Measurements from ENCODE around the gene SYVN1. TPM values are rescaled to one million over a fixed set of nuclear protein-coding genes. Genes with fewer than 3 reads are reported as not detected.
A peak's percentile ranks its signal among the peaks of the same experiment; 100 is the strongest.
"Not testable (repeated sequence)": the region's sequence is repeated elsewhere in the genome, so short reads cannot be mapped to it uniquely, and the experiment has no call there.

The SYVN1 gene
- total RNA-seq, 2 donors from 2014 or later = 73.1 to 78.0 TPM

DNA sequence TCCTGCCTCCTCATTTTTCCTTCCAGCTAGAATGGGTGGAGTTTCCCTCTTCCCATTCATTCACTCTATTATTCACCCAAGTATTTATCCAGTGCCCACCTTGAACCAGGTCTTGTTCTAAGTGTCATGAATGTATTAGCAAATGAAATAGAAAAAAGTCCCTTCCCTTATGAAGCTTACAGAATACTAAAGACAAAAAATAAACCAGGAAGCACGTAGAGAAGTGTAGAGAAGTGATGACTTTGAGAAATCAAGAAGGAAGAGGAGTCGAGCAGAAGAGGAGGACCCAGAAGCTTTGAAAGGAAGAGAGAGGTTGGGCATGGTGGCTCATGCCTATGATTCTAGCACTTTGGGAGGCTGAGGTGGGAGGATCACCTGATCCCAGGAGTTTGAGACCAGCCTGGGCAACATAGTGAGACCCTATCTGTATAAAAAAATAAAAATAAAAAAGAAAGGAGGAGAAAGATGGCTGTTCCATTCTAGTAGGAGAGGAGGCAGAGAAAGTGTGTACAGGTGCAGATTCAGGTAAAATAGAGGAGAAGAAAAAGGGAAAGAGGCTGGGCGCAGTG is 17.1 kb upstream of the SYVN1 start:
- peak overlapping the region in 1 of 2 donors; percentile 81 for H3K27ac ChIP-seq
- H3K27me3 ChIP-seq (replicated peaks; ENCODE audit: insufficient read depth) = no peaks in the 10 kb centered on the region
- DNase-seq (ENCODE audit: low spot score) = no peak
- no peaks in the 10 kb centered on the region for H3K9me3 ChIP-seq
- TF ChIP-seq, protein P1, sequence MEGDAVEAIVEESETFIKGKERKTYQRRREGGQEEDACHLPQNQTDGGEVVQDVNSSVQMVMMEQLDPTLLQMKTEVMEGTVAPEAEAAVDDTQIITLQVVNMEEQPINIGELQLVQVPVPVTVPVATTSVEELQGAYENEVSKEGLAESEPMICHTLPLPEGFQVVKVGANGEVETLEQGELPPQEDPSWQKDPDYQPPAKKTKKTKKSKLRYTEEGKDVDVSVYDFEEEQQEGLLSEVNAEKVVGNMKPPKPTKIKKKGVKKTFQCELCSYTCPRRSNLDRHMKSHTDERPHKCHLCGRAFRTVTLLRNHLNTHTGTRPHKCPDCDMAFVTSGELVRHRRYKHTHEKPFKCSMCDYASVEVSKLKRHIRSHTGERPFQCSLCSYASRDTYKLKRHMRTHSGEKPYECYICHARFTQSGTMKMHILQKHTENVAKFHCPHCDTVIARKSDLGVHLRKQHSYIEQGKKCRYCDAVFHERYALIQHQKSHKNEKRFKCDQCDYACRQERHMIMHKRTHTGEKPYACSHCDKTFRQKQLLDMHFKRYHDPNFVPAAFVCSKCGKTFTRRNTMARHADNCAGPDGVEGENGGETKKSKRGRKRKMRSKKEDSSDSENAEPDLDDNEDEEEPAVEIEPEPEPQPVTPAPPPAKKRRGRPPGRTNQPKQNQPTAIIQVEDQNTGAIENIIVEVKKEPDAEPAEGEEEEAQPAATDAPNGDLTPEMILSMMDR (IDR thresholded peaks at IDR 0.05) = no peak
- no peaks in the 10 kb centered on the region for H3K36me3 ChIP-seq
- ATAC-seq (ENCODE audit: insufficient number of reproducible peaks, low FRiP score, low read depth) = no peak
- no peak overlapping the region for H3K4me3 ChIP-seq
- peaks cover 6 to 11% of the 10 kb centered on the region in 2 donors for H3K4me1 ChIP-seq (ENCODE audit: control insufficient read depth in 1 of 2, low read depth in 2 of 2)

DNA sequence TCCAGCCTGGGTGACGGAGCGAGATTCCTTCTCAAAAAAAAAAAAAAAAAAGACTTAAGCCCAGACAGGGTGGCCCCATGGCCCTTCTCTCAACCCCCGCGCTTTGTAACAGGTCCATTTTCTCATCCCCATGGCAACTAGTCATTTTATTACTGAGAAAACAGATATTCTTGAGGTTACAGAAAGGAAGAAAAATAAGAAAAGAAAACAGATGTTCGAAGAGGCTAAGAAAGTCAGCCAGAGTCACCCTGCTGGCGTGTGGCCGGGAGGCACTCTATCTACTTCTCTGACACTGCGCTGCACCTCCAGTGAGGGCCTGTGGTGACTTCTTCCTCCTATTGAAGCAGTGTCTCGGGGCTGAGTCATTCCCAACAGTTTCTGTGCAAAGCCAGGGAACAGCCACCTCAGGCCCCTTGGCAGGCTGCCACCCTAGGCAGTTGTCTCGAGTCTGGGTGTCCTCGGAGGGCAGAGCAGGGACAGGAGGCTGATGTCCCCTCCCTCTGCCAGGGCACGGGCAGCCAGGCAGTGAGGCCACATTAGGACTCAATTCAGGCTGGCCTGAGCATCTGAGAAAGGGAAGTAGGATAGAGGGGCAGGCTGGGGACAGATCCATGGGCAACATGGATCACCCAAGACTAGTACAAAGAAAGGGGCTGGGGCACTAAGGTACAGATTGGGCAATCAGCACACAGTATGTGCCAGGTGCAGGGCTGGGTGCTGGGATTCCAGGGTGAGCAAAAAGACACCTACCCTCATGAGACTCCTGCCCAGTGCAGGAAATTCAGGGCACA is 16.4 kb upstream of the SYVN1 start:
- peaks cover 6 to 11% of the 10 kb centered on the region in 2 donors for H3K4me1 ChIP-seq (ENCODE audit: control insufficient read depth in 1 of 2, low read depth in 2 of 2)
- DNase-seq (ENCODE audit: low spot score) (peak; percentile 85), ATAC-seq (ENCODE audit: insufficient number of reproducible peaks, low FRiP score, low read depth) (peak; percentile 81)
- peak overlapping the region; percentile 43 for H3K4me3 ChIP-seq
- TF ChIP-seq, protein P1 (IDR thresholded peaks at IDR 0.05) = no peak
- H3K36me3 ChIP-seq = no peaks in the 10 kb centered on the region
- no peaks in the 10 kb centered on the region for H3K27me3 ChIP-seq (replicated peaks; ENCODE audit: insufficient read depth)
- peak overlapping the region; percentile 67 to 81 for H3K27ac ChIP-seq
- H3K9me3 ChIP-seq = no peaks in the 10 kb centered on the region

DNA sequence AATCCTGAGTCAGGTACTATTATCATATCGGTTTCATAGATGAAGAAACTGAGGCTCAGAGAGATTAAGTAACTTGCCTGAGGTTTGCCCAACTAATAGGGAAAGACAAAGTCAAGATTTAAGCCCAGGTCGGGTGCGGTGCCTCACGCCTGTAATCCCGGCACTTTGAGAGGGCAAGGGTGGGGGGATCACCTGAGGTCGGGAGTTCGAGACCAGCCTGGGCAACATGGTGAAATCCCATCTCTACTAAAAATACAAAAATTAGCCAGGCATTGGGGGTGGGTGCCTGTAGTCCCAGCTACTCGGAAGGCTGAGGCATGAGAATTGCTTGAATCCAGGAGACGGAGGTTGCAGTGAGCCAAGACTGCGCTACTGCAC is 15.8 kb upstream of the SYVN1 start:
- not testable (repeated sequence) for DNase-seq (ENCODE audit: low spot score); ATAC-seq (ENCODE audit: insufficient number of reproducible peaks, low FRiP score, low read depth); H3K36me3 ChIP-seq; H3K27me3 ChIP-seq (replicated peaks; ENCODE audit: insufficient read depth); H3K9me3 ChIP-seq
- Histone ChIP-seq H3K4me3 (peak overlapping the region; percentile 43), H3K4me1 (ENCODE audit: control insufficient read depth in 1 of 2, low read depth in 2 of 2) (peaks cover 6 to 11% of the 10 kb centered on the region in 2 donors), H3K27ac (peak overlapping the region; percentile 67 to 81)

DNA sequence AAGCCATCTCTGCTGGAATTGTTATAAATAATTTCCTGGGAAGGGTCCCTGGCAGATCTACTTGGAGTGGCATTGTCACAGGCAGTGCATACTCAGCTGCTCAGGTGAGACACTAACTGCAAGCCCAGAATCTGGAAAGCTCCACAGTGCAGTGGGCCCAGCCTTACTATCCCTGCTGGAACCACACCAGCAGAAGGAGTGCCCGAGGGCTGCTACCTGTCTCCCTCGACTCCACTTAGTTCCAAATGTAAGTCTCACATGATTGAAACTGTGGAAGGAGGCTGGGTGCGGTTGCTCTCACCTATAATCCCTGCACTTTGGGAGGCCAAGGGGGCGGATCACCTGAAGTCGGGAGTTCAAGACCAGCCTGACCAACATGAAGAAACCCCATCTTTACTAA is 14.3 kb upstream of the SYVN1 start:
- TF ChIP-seq, protein P1 (IDR thresholded peaks at IDR 0.05) = no peak
- Histone ChIP-seq H3K36me3 (no peaks in the 10 kb centered on the region), H3K27me3 (replicated peaks; ENCODE audit: insufficient read depth) (no peaks in the 10 kb centered on the region), H3K4me1 (ENCODE audit: control insufficient read depth in 1 of 2, low read depth in 2 of 2) (peaks cover 6 to 11% of the 10 kb centered on the region in 2 donors), H3K4me3 (no peak overlapping the region), H3K27ac (no peak overlapping the region), H3K9me3 (no peaks in the 10 kb centered on the region)
- ATAC-seq (ENCODE audit: insufficient number of reproducible peaks, low FRiP score, low read depth) (no peak), DNase-seq (ENCODE audit: low spot score) (no peak)

DNA sequence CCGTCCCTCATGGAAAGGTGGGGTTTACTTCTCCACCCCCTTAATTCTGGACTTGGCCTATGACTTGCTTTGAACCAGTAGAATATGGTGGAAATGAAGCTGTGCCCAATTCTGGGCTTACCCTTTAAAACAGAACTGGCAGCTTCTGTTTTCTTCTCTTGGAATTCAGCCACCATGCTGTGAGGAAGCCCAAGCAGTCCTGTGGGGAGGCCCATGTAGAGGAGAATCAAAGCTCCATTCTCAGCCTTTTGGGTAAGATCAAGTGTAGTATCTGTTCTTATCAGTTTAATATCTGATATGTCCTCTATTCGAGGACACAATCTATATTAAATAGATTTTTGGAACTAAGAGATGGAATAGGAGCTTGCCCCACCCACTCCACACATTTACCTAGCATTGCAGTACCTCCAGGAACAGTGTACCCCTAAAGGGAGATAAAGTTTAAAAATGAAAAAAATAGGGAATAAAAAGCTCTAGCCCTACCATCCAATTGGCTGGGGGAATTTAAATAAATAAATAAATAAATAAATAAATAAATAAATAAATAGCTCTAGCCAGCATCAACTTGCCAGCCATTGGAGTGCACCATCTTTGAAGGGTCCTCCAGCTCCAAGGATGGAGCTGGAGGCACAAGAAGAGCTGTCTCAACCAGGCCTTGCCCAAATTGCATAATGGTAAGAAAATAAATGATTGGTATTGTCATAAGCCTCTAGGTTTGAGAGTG is 13.2 kb upstream of the SYVN1 start:
- TF ChIP-seq, protein P1 (IDR thresholded peaks at IDR 0.05) = no peak
- no peak for DNase-seq (ENCODE audit: low spot score)
- H3K27ac ChIP-seq = no peak overlapping the region

More for the DNA sequence above, 13.2 kb upstream of the SYVN1 start:
- Histone ChIP-seq H3K27me3 (replicated peaks; ENCODE audit: insufficient read depth) (no peaks in the 10 kb centered on the region), H3K4me1 (ENCODE audit: control insufficient read depth in 1 of 2, low read depth in 2 of 2) (peaks cover 6 to 11% of the 10 kb centered on the region in 2 donors), H3K9me3 (no peaks in the 10 kb centered on the region), H3K4me3 (no peak overlapping the region), H3K36me3 (no peaks in the 10 kb centered on the region)
- ATAC-seq (ENCODE audit: insufficient number of reproducible peaks, low FRiP score, low read depth) = no peak

Data from thoracic aorta (tissue), 2 donors.